Endothelial cell (in vitro differentiated cells): ENCODE data around the gene LMF2. TPM values are rescaled to one million over a fixed set of nuclear protein-coding genes. Genes with fewer than 3 reads are reported as not detected.

Source experiments
- DNase-seq: peaks from one replicate; pipeline ENCODE4 v3.0.0; 2021; ENCODE audit warnings: low spot score
- H3K27ac Mint-ChIP-seq: one replicate; pipeline ENCODE4 v1.8.0; 2021; ENCODE audit warnings: mixed read lengths, inconsistent platforms; ENCODE audit not compliant: unreplicated experiment
- H3K27me3 Mint-ChIP-seq: one replicate; pipeline ENCODE4 v1.8.0; 2021; ENCODE audit warnings: mild to moderate bottlenecking, moderate library complexity, mixed read lengths, inconsistent platforms; ENCODE audit not compliant: unreplicated experiment
- H3K36me3 Mint-ChIP-seq: one replicate; pipeline ENCODE4 v1.8.0; 2021; ENCODE audit warnings: mild to moderate bottlenecking, low read depth, mixed read lengths, inconsistent platforms; ENCODE audit not compliant: unreplicated experiment
- H3K4me1 Mint-ChIP-seq: one replicate; pipeline ENCODE4 v1.8.0; 2021; ENCODE audit warnings: mild to moderate bottlenecking, mixed read lengths, inconsistent platforms; ENCODE audit not compliant: unreplicated experiment
- H3K4me3 Mint-ChIP-seq: one replicate; pipeline ENCODE4 v1.8.0; 2021; ENCODE audit warnings: mild to moderate bottlenecking, mixed read lengths, inconsistent platforms; ENCODE audit not compliant: unreplicated experiment
- H3K9me3 Mint-ChIP-seq: one replicate; pipeline ENCODE4 v1.8.0; 2021; ENCODE audit warnings: mixed read lengths, inconsistent platforms; ENCODE audit not compliant: unreplicated experiment
- CTCF ChIP-seq: fragments of 200-600 bp; sonication (generic); IDR thresholded peaks from one replicate; pipeline ENCODE4 v1.5.0; 2021; ENCODE audit warnings: antibody characterized with exemption; ENCODE audit not compliant: unreplicated experiment
- total RNA-seq: library from RNA; stranded (reverse); fragmentation: NEBNext Ultra II Directional; extraction: Animal tissue kit (Norgen Biotek cat#: 25700); gene quantifications from one replicate; pipeline ENCODE4 v1.2.1, GENCODE V29; 2021; ENCODE audit not compliant: unreplicated experiment

Gene LMF2
- total RNA-seq, 1 donor from 2014 or later = 88.2 TPM

- no peak for TF ChIP-seq CTCF
- peaks cover 7% of the 10 kb centered on the region for H3K4me1 Mint-ChIP-seq
- peak overlapping the region; percentile 57 for H3K27ac Mint-ChIP-seq
- H3K36me3 Mint-ChIP-seq = no peaks in the 10 kb centered on the region
- no peak overlapping the region for H3K4me3 Mint-ChIP-seq
- peaks cover 8% of the 10 kb centered on the region for H3K27me3 Mint-ChIP-seq
- H3K9me3 Mint-ChIP-seq = no peaks in the 10 kb centered on the region
- peak; percentile 41 for DNase-seq
Observed at GRCh38 chr22:50490531-50491308, 16.8 kb downstream of the LMF2 start.

GRCh38 chr22:50489363-50490243, 17.9 kb downstream of the LMF2 start:
- TF ChIP-seq CTCF = no peak
- Mint-ChIP-seq H3K36me3 (no peaks in the 10 kb centered on the region), H3K4me3 (no peak overlapping the region), H3K9me3 (no peaks in the 10 kb centered on the region), H3K27me3 (peaks cover 9% of the 10 kb centered on the region), H3K4me1 (peaks cover 7% of the 10 kb centered on the region), H3K27ac (no peak overlapping the region)
- DNase-seq = no peak

- peaks cover 7% of the 10 kb centered on the region for H3K4me1 Mint-ChIP-seq
- no peak for TF ChIP-seq CTCF
- H3K27me3 Mint-ChIP-seq = peaks cover 9% of the 10 kb centered on the region
- H3K9me3 Mint-ChIP-seq = no peaks in the 10 kb centered on the region
- H3K4me3 Mint-ChIP-seq = no peak overlapping the region
- no peak for DNase-seq
- no peaks in the 10 kb centered on the region for H3K36me3 Mint-ChIP-seq
- no peak overlapping the region for H3K27ac Mint-ChIP-seq
Observed at GRCh38 chr22:50488886-50489285, 18.6 kb downstream of the LMF2 start.

- H3K27me3 Mint-ChIP-seq = peaks cover 9% of the 10 kb centered on the region
- H3K36me3 Mint-ChIP-seq = no peaks in the 10 kb centered on the region
- H3K9me3 Mint-ChIP-seq = no peaks in the 10 kb centered on the region
- H3K4me1 Mint-ChIP-seq = peaks cover 7% of the 10 kb centered on the region
- H3K4me3 Mint-ChIP-seq = no peak overlapping the region
- no peak for DNase-seq
- no peak overlapping the region for H3K27ac Mint-ChIP-seq
- no peak for TF ChIP-seq CTCF
Observed at GRCh38 chr22:50488006-50488677, 19.4 kb downstream of the LMF2 start.
